Measurements from ENCODE around the gene BRWD1. TPM values are rescaled to one million over a fixed set of nuclear protein-coding genes. Genes with fewer than 3 reads are reported as not detected.

BRWD1 gene
- total and polyA plus RNA-seq, 12 donors: 8.5 to 38.8 (median 34.1) TPM

DNA sequence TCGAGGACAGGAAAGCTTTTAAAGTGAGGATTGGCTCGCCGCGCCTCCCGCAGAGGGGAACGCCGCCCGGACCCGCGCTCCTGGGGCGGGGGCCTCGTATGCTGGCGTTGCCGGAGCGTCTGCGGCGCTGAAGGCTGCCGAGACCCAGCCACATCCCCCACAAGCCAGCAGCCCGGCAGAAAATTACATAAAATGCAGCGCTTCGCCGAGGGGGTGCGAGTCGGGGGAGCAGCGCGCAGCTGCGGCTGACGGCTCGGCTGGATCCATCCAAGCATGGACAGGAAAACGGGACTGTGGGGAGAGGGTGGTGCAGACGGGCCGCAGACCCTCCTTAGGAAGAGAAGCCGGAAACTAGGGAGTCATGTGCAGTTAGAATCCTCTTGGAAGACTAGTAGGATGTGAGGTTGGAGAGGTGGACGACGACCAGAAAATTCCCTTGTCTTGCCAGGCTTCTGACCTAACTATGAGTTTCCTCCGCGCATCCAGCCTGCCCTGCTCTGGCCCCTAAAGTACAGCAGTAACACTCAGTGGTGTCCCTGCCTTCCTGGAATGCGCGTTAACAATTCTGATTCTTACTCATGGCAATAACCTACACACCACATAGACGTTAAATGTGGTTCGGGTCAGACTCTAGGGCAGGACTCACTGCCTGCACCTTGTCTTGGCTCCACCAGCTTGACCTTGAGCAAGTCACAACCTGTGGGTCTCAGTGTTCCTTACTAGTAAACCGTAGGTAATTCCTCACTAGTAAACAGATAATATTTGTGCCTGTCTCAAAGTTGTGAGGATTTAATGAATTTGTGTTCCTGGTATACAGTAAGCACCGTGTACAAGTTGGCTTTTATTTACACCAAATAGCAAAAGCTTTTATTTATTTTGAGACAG lies 953 bp upstream of the BRWD1 start:
- H3K27ac ChIP-seq: peak overlapping the region; percentile 94 to 100 (median 99)
- 3% methylated on average over 43 of the region's 43 CpGs for WGBS, 2 donors
- DNase-seq: peak; percentile 44 to 51
- H3K4me1 ChIP-seq: peaks cover 4 to 41% (median 26%) of the 10 kb centered on the region in 9 donors
- H3K9me3 ChIP-seq: no peaks in the 10 kb centered on the region
- peaks cover 0 to 26% (median 7%) of the 10 kb centered on the region in 9 donors for H3K36me3 ChIP-seq
- TF ChIP-seq, protein P1, sequence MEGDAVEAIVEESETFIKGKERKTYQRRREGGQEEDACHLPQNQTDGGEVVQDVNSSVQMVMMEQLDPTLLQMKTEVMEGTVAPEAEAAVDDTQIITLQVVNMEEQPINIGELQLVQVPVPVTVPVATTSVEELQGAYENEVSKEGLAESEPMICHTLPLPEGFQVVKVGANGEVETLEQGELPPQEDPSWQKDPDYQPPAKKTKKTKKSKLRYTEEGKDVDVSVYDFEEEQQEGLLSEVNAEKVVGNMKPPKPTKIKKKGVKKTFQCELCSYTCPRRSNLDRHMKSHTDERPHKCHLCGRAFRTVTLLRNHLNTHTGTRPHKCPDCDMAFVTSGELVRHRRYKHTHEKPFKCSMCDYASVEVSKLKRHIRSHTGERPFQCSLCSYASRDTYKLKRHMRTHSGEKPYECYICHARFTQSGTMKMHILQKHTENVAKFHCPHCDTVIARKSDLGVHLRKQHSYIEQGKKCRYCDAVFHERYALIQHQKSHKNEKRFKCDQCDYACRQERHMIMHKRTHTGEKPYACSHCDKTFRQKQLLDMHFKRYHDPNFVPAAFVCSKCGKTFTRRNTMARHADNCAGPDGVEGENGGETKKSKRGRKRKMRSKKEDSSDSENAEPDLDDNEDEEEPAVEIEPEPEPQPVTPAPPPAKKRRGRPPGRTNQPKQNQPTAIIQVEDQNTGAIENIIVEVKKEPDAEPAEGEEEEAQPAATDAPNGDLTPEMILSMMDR (IDR thresholded peaks at IDR 0.05): peak in 1 of 9 donors; percentile 12
- ATAC-seq: peak; percentile 13 to 51 (median 34)
- intact Hi-C loops (cut with DNase I): loop anchor here in 8 of 10 donors (2.0 to 10.0 kb wide), 6 partner anchors 33 to 130 kb away; partner anchors contain the start of genes HMGN1 (in 3 of the 8) and LCA5L (in 2 of the 8)
- H3K27me3 ChIP-seq: no peaks in the 10 kb centered on the region
- peak overlapping the region; percentile 64 to 97 (median 82) for H3K4me3 ChIP-seq

DNA sequence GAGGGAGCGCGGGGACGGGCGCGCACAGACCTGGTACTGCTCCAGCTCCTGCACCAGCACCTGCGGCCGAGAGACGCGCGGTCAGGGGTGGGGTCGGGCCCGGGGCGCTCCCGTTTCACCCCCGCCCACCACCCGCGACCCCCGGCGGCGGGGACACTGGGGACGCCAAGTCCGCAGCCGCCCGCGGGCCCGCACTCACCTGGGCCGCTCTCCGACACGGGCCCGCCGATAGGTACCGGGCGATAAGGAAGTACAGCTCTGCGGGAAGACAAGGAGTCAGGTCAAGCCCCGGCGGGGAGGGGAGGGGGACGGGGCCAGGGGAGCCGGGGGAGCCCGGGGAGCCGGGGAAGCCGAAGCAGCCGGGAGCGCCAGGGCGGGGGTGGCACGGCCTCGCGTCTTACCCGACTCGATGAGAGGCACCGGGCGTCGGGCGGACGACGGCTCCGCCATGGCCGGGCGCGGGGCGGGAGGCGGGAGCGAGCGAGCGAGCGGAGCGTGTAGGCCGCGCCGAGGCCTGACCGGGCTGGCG lies 326 bp downstream of the BRWD1 start:
- Histone ChIP-seq H3K4me3 (peak overlapping the region; percentile 64 to 97 (median 82)), H3K9me3 (no peaks in the 10 kb centered on the region), H3K27ac (peak overlapping the region; percentile 94 to 100 (median 99)), H3K27me3 (no peaks in the 10 kb centered on the region), H3K36me3 (peaks cover 0 to 35% (median 7%) of the 10 kb centered on the region in 9 donors), H3K4me1 (peaks cover 4 to 39% (median 18%) of the 10 kb centered on the region in 9 donors)
- 1% methylated on average over 51 to 71 of the region's 71 CpGs for WGBS, 2 donors
- ATAC-seq: peak in 4 of 8 donors; percentile 3 to 24 (median 8)
- intact Hi-C loops (cut with DNase I): loop anchor here (1.0 to 10.0 kb wide), 10 partner anchors 31 to 132 kb away; partner anchors contain the start of genes HMGN1 (in 5 of the 10) and LCA5L (in 2 of the 10)
- peak in 1 of 2 donors; percentile 19 for DNase-seq
- TF ChIP-seq, protein P1 (IDR thresholded peaks at IDR 0.05): no peak

DNA sequence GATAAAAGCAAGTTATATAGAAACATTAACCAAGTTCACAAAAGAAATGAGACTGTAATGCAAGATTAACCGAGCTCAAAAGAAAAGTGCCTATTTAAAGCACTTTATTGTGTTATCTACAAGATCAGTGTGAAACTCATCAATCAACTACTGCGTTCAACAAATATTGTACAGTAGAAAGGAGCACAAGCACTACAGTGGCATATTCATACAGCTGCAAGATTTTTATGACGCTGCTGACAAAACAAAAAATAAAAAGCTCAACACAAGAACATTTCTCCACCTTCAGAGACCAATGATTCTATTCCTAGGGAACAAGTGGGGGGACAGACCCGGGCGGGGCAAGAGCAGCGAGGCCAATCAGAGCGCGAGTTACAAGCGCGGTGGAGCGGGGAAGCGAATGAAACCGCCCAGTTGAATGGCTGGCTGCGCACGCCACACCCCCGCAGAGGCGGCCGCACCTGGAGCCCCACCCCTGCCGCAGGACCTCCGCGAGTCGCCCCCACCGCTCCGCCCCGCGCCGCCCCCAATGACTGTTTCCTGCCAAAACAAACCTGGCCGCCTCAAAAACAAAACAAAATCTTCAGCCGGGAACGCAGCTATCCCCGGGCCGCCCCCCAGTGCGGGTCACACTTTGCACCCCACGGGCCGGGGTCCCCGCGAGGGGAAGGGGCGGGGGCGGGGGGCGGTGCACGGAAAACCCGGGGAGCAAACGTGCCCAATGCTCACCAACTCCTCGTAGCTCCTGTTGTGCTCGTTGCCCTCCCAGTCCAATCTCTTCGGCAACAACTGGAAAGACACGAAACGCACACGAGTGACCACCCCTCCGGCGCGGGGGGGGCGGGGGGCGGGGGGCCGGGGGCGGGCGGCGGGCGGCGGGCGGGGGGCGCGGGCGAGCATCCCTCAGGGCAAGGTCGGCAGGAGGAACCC lies 1.1 kb downstream of the BRWD1 start:
- intact Hi-C loops (cut with DNase I): loop anchor here (1.0 to 10.0 kb wide), 11 partner anchors 32 to 132 kb away; partner anchors contain the start of genes HMGN1 (in 5 of the 10) and LCA5L (in 2 of the 10)
- ATAC-seq: peak; percentile 85 to 95 (median 90)
- peak; percentile 93 to 94 for DNase-seq
- Histone ChIP-seq H3K36me3 (peaks cover 0 to 42% (median 7%) of the 10 kb centered on the region in 9 donors), H3K4me3 (peak overlapping the region; percentile 64 to 97 (median 82)), H3K27me3 (no peaks in the 10 kb centered on the region), H3K9me3 (no peaks in the 10 kb centered on the region), H3K27ac (peak overlapping the region; percentile 94 to 100 (median 99)), H3K4me1 (peaks cover 4 to 37% (median 18%) of the 10 kb centered on the region in 9 donors)
- 2% methylated on average over 55 to 64 of the region's 65 CpGs for WGBS, 2 donors
- TF ChIP-seq, protein P1 (IDR thresholded peaks at IDR 0.05): no peak
